H9 (cell line): Measurements from ENCODE around the gene KIRREL3. TPM values are rescaled to one million over a fixed set of nuclear protein-coding genes. Genes with fewer than 3 reads are reported as not detected.

ENCODE experiments used
- DNase-seq: peaks from one replicate; pipeline ENCODE4 v3.0.0-alpha.2; 2017
- H2AFZ ChIP-seq: one replicate; pipeline ENCODE4 v1.6.1; 2013; ENCODE audit warnings: mild to moderate bottlenecking, low read length, control low read depth, moderate library complexity
- H2AK5ac ChIP-seq: 2 replicates; pipeline ENCODE4 v1.6.1; 2013; ENCODE audit warnings: low read length, control low read depth, mixed read lengths; ENCODE audit not compliant: insufficient read length
- H2BK120ac ChIP-seq: one replicate; pipeline ENCODE4 v1.6.1; 2013; ENCODE audit warnings: low read depth, mild to moderate bottlenecking, low read length, control low read depth, inconsistent platforms; ENCODE audit not compliant: poor library complexity, severe bottlenecking
- H2BK12ac ChIP-seq: 2 replicates; pipeline ENCODE4 v1.6.1; 2013; ENCODE audit warnings: low read length, control low read depth, mixed read lengths, low read depth; ENCODE audit not compliant: insufficient read length
- H2BK15ac ChIP-seq: 2 replicates; pipeline ENCODE4 v1.6.1; 2013; ENCODE audit warnings: low read depth, low read length, control low read depth
- H2BK20ac ChIP-seq: one replicate; pipeline ENCODE4 v1.6.1; 2013; ENCODE audit warnings: low read depth, mild to moderate bottlenecking, low read length, control low read depth, inconsistent platforms; ENCODE audit not compliant: poor library complexity, severe bottlenecking
- H2BK5ac ChIP-seq: 2 replicates; pipeline ENCODE4 v1.6.1; 2013; ENCODE audit warnings: low read length, control low read depth, mixed read lengths; ENCODE audit not compliant: insufficient read length
- H3K14ac ChIP-seq: 2 replicates; pipeline ENCODE4 v1.6.1; 2013; ENCODE audit warnings: low read length, control low read depth; ENCODE audit not compliant: insufficient read depth
- H3K18ac ChIP-seq: 2 replicates; pipeline ENCODE4 v1.6.1; 2013; ENCODE audit warnings: low read depth, mild to moderate bottlenecking, mixed read lengths, low read length, control low read depth; ENCODE audit not compliant: insufficient read length
- H3K23ac ChIP-seq: 2 replicates; pipeline ENCODE4 v1.6.1; 2013; ENCODE audit warnings: low read length, control low read depth, mixed read lengths, low read depth; ENCODE audit not compliant: insufficient read length
- H3K23me2 ChIP-seq: 2 replicates; pipeline ENCODE4 v1.6.1; 2013; ENCODE audit warnings: low read depth, mild to moderate bottlenecking, mixed read lengths, low read length, control low read depth; ENCODE audit not compliant: insufficient read length, poor library complexity, severe bottlenecking
- H3K27ac ChIP-seq: 2 replicates; pipeline ENCODE4 v1.5.1; 2013; ENCODE audit warnings: low read length, control low read depth, mixed read lengths, low read depth; ENCODE audit not compliant: insufficient read length
- H3K27me3 ChIP-seq: 2 replicates; pipeline ENCODE4 v1.6.1; 2013; ENCODE audit warnings: low read length, control low read depth, inconsistent platforms; ENCODE audit not compliant: insufficient read depth
- H3K4ac ChIP-seq: 2 replicates; pipeline ENCODE4 v1.6.1; 2013; ENCODE audit warnings: low read depth, mild to moderate bottlenecking, control low read depth, inconsistent platforms, low read length, moderate library complexity
- H3K4me1 ChIP-seq: 2 replicates; pipeline ENCODE4 v1.6.1; 2013; ENCODE audit warnings: low read length, control low read depth, inconsistent platforms; ENCODE audit not compliant: insufficient read depth
- H3K4me2 ChIP-seq: 2 replicates; pipeline ENCODE4 v1.6.1; 2013; ENCODE audit warnings: low read length, control low read depth, mixed read lengths; ENCODE audit not compliant: insufficient read length, insufficient read depth
- H3K56ac ChIP-seq: 2 replicates; pipeline ENCODE4 v1.6.1; 2013; ENCODE audit warnings: low read depth, mild to moderate bottlenecking, mixed read lengths, low read length, control low read depth; ENCODE audit not compliant: insufficient read length
- H3K79me1 ChIP-seq: 2 replicates; pipeline ENCODE4 v1.6.1; 2013; ENCODE audit warnings: low read depth, mild to moderate bottlenecking, moderate library complexity, low read length, control low read depth, inconsistent platforms; ENCODE audit not compliant: insufficient read depth, poor library complexity, severe bottlenecking
- H3K79me2 ChIP-seq: 2 replicates; pipeline ENCODE4 v1.6.1; 2013; ENCODE audit warnings: low read length, control low read depth, inconsistent platforms; ENCODE audit not compliant: insufficient read depth
- H3K9ac ChIP-seq: 2 replicates; pipeline ENCODE4 v1.6.1; 2013; ENCODE audit warnings: low read length, control low read depth, mixed read lengths; ENCODE audit not compliant: insufficient read length; ENCODE audit errors: extremely low read depth
- H3K9me3 ChIP-seq: one replicate; pipeline ENCODE4 v1.6.1; 2013; ENCODE audit warnings: low read depth, low read length, inconsistent platforms; ENCODE audit not compliant: control insufficient read depth
- H3T11ph ChIP-seq: one replicate; pipeline ENCODE4 v1.6.1; 2013; ENCODE audit warnings: mild to moderate bottlenecking, low read length, control low read depth, inconsistent platforms
- H4K20me1 ChIP-seq: one replicate; pipeline ENCODE4 v1.6.1; 2013; ENCODE audit not compliant: control insufficient read depth, insufficient read length, insufficient read depth
- H4K5ac ChIP-seq: 2 replicates; pipeline ENCODE4 v1.6.1; 2013; ENCODE audit warnings: low read depth, mild to moderate bottlenecking, mixed read lengths, low read length, control low read depth; ENCODE audit not compliant: insufficient read length
- H4K8ac ChIP-seq: replicated peaks from 2 replicates; pipeline ENCODE4 v1.6.1; 2013; ENCODE audit warnings: low read length, control low read depth, mixed read lengths, low read depth; ENCODE audit not compliant: insufficient read length
- H4K91ac ChIP-seq: 2 replicates; pipeline ENCODE4 v1.6.1; 2013; ENCODE audit warnings: low read depth, mild to moderate bottlenecking, moderate library complexity, mixed read lengths, low read length, control low read depth; ENCODE audit not compliant: insufficient read length
- H3K27ac Mint-ChIP-seq, 3 experiments: 2 replicates in 2 of 3; 3 replicates in 1 of 3; pipeline ENCODE4 v1.8.0; 2020 to 2021; ENCODE audit warnings: mixed read lengths in 3 of 3, mild to moderate bottlenecking in 1 of 3, moderate library complexity in 1 of 3
- H3K27me3 Mint-ChIP-seq: 2 replicates; pipeline ENCODE4 v1.8.0; 2021; ENCODE audit warnings: low read depth, mild to moderate bottlenecking, moderate library complexity, mixed read lengths
- H3K36me3 Mint-ChIP-seq, 3 experiments: 2 replicates in 2 of 3; 3 replicates in 1 of 3; pipeline ENCODE4 v1.8.0; 2020 to 2021; ENCODE audit warnings: low read depth in 3 of 3, mixed read lengths in 3 of 3; ENCODE audit not compliant: insufficient read depth in 1 of 3
- H3K4me1 Mint-ChIP-seq, 2 experiments: 2 replicates each; pipeline ENCODE4 v1.8.0; 2020; ENCODE audit warnings: mixed read lengths in 2 of 2
- H3K4me3 Mint-ChIP-seq, 2 experiments: 2 replicates in 1 of 2; 3 replicates in 1 of 2; pipeline ENCODE4 v1.8.0; 2020 to 2021; ENCODE audit warnings: mild to moderate bottlenecking in 2 of 2, mixed read lengths in 2 of 2, moderate library complexity in 1 of 2
- H3K9me3 Mint-ChIP-seq, 2 experiments: 2 replicates in 1 of 2; 3 replicates in 1 of 2; pipeline ENCODE4 v1.8.0; 2020; ENCODE audit warnings: mild to moderate bottlenecking in 2 of 2, mixed read lengths in 2 of 2, moderate library complexity in 1 of 2
- CTCF ChIP-seq: fragments of 200-600 bp; sonication (generic); conservative IDR thresholded peaks from 3 replicates; pipeline ENCODE4 v1.8.0; 2021; ENCODE audit warnings: antibody characterized with exemption, mild to moderate bottlenecking
- WGBS: extraction: QIAGEN DNeasy Blood & Tissue Kit; methylation state at CpG from one replicate; pipeline ENCODE4 v1.1.7; 2013; ENCODE audit warnings: missing lambda C conversion rate, low lambda C conversion rate, mixed read lengths; ENCODE audit not compliant: insufficient read length; ENCODE audit errors: extremely low coverage; 5-methylcytosine and 5-hydroxymethylcytosine counted together
- total RNA-seq: library from RNA; stranded (reverse); gene quantifications from 2 replicates; pipeline ENCODE4 v1.2.1, GENCODE V29; 2021

Gene KIRREL3
- total RNA-seq, 1 experiment from 2014 or later: 0.17 TPM

GRCh38 chr11:126840975-126841374, 159.6 kb downstream of the KIRREL3 start:
- no peak overlapping the region for H2BK5ac ChIP-seq
- no peaks in the 10 kb centered on the region for H3K79me1 ChIP-seq
- H2AK5ac ChIP-seq: no peak overlapping the region
- H3K9ac ChIP-seq: no peak overlapping the region
- no peak overlapping the region for H3K14ac ChIP-seq
- TF ChIP-seq CTCF: no peak
- H3K36me3 Mint-ChIP-seq: peaks cover 0 to 2% (median under 1%) of the 10 kb centered on the region in 3 experiments; a peak in 2 of 7 replicates
- no peaks in the 10 kb centered on the region for H4K20me1 ChIP-seq
- H3K23me2 ChIP-seq: no peaks in the 10 kb centered on the region
- H3K9me3 Mint-ChIP-seq: no peaks in the 10 kb centered on the region; a peak in 3 of 5 replicates
- no peak overlapping the region for H3K4me3 Mint-ChIP-seq
- no peaks in the 10 kb centered on the region for H3K27me3 ChIP-seq
- whole genome bisulfite sequencing: no CpG with 5 or more reads among the region's 3 CpGs
- H3K9me3 ChIP-seq: peaks cover 1% of the 10 kb centered on the region
- no peak overlapping the region for H3K18ac ChIP-seq
- H4K91ac ChIP-seq: no peak overlapping the region
- no peak for DNase-seq
- H4K5ac ChIP-seq: no peak overlapping the region
- no peak overlapping the region for H2AFZ ChIP-seq
- no peak overlapping the region for H3K23ac ChIP-seq
- H3K4me1 ChIP-seq: no peaks in the 10 kb centered on the region
- no peaks in the 10 kb centered on the region for H3K4me1 Mint-ChIP-seq
- peaks cover 4% of the 10 kb centered on the region for H3K27me3 Mint-ChIP-seq
- no peak overlapping the region for H2BK120ac ChIP-seq
- H4K8ac ChIP-seq: no peak overlapping the region
- H3K4me2 ChIP-seq: no peak overlapping the region
- H3K56ac ChIP-seq: no peak overlapping the region
- no peak overlapping the region for H2BK12ac ChIP-seq
- H3K4ac ChIP-seq: no peak overlapping the region
- H3K27ac ChIP-seq: no peak overlapping the region
- H3K79me2 ChIP-seq: no peaks in the 10 kb centered on the region
- H2BK15ac ChIP-seq: no peak overlapping the region
- no peak overlapping the region for H3T11ph ChIP-seq
- no peak overlapping the region for H2BK20ac ChIP-seq
- no peak overlapping the region for H3K27ac Mint-ChIP-seq
